GM18520 (cell line): ENCODE data around the gene ZG16.

Source experiments
- ATAC-seq: cut with Tn5 transposase; IDR thresholded peaks from one replicate; pipeline ENCODE4 v1.9.1; 2021; ENCODE audit not compliant: unreplicated experiment

Gene ZG16

GRCh38 chr16:29807426-29808218, 29.6 kb downstream of the ZG16 start:
- ATAC-seq, result no peak

GRCh38 chr16:29808219-29808900, 30.3 kb downstream of the ZG16 start:
- no peak for ATAC-seq

GRCh38 chr16:29809031-29809747, 31.1 kb downstream of the ZG16 start:
- no peak for ATAC-seq

- no peak for ATAC-seq
Observed at GRCh38 chr16:29809850-29810698, 32.0 kb downstream of the ZG16 start.

- no peak for ATAC-seq
Observed at GRCh38 chr16:29810699-29811169, 32.7 kb downstream of the ZG16 start.

GRCh38 chr16:29811170-29811895, 33.3 kb downstream of the ZG16 start:
- no peak for ATAC-seq

GRCh38 chr16:29811896-29812665, 34.0 kb downstream of the ZG16 start, which contains the start of gene PRRT2:
TSS of gene PRRT2 (plus strand) at chr16:29812193. CDS start at chr16:29813055, 862 bp downstream.
- no peak for ATAC-seq

GRCh38 chr16:29812754-29813643, 34.9 kb downstream of the ZG16 start:
- ATAC-seq, result no peak

GRCh38 chr16:29813644-29814562, 35.8 kb downstream of the ZG16 start:
- ATAC-seq, result no peak

- ATAC-seq, result no peak
Observed at GRCh38 chr16:29814592-29814991, 36.5 kb downstream of the ZG16 start.

- ATAC-seq, result no peak
Observed at GRCh38 chr16:29815032-29815721, 37.1 kb downstream of the ZG16 start.

GRCh38 chr16:29815793-29816693, 38.0 kb downstream of the ZG16 start, which contains the start of gene PAGR1:
TSS of gene PAGR1 (plus strand) at chr16:29816152. CDS start at chr16:29816526, 374 bp downstream.
- ATAC-seq, result peak; percentile 65

GRCh38 chr16:29816694-29817441, 38.8 kb downstream of the ZG16 start:
- no peak for ATAC-seq

GRCh38 chr16:29818082-29818481, 40.0 kb downstream of the ZG16 start:
- ATAC-seq, result no peak

GRCh38 chr16:29819506-29819905, 41.5 kb downstream of the ZG16 start:
- ATAC-seq, result no peak
